HG03060 (cell line): ENCODE data around the gene TMEM51.

ENCODE experiments used
- ATAC-seq: cut with Tn5 transposase; IDR thresholded peaks from one replicate; pipeline ENCODE4 v1.9.1; 2021; ENCODE audit warnings: low read depth, moderate number of reproducible peaks; ENCODE audit not compliant: unreplicated experiment

TMEM51 gene

DNA sequence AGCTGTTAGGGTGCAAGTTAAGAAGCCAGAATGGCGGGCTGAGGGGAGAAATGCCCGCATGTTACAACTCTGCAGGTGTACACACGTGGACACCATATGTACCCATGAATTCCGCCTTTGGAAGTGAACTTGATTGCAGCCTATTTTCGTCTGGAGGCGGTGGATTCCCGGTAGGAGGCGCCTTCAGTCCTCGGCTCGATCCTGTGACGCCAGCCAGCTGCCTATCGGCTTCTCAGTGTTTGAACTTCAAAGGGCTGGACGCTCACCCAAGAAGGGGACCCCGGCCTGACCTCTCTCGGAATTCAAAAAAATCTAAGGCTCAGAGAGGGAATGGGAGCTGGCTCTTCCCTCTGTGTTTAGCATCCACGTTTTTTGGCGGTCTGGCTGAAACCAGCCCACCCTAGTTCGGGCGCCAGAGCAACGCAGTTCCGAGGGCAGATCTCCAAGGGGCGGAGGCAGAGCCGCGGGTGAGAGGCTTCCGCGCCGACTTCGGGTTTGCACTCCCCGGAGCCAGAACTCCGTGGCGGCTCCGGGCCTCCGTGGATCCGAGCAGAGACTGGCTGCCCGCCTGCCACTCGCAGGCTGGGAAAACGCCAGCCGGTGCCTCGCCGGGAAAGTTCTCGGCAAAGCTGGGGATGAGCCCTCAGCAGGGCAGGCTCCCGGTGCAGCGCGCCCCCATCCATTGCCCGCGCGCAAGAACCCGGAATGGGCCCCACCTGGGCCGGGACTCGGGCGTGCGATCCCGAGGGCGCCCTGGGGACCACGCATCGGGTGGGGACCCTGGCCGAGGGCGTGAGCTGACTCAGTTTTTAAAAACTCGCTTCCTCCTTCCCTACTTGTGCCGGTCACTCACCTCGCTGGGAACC is 996 bp upstream of the TMEM51 start:
- ATAC-seq = no peak

- ATAC-seq = no peak
Measured at GRCh38 chr1:15153842-15154479, 414 bp downstream of the TMEM51 start.

DNA sequence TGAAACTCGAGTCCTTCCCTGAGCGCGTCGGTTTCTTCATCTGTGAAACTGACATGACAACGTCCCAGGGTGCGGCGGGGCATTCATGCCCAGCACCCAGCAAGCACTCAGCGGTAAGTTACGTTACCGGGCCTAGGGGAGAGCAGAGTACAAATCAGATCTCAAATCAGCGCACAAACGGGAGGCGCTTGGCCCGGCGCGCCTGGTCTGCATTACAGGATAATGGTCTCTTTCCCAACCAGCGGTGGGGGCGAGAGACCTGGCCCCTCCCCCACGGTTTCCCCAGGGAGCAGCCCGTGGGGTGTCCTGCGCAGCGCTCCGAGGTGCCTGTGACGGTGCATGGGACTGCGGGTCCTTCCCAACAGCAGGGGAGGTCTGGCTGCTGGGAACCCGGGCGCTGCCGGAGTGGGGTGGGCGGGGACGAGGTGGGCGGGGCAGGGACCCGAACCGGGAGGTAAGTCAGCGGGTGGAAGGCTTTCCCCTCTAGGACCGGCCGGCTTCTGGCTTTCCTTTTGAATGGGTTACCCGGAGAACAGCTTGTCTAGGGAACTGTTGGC is 1.0 kb downstream of the TMEM51 start:
- no peak for ATAC-seq

DNA sequence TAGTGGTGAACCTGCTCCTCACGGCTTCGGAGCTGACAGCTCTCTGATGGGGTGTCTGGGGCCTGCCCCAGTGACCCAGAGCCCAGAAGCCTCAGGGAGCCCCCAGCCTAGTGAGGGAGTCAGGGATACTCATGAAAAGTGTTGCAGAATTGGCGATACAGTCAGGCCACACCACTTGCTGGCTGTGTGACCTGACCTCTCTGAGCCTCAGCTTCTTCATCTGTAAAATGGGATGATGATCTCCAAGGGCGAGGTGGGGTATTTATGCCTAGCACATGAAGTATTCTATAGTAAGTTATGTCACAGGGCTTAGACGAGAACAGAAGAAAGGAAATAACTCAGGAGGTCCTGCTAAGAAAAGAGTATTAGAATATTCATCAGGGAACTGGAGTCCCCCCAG is 1.6 kb downstream of the TMEM51 start:
- no peak for ATAC-seq

DNA sequence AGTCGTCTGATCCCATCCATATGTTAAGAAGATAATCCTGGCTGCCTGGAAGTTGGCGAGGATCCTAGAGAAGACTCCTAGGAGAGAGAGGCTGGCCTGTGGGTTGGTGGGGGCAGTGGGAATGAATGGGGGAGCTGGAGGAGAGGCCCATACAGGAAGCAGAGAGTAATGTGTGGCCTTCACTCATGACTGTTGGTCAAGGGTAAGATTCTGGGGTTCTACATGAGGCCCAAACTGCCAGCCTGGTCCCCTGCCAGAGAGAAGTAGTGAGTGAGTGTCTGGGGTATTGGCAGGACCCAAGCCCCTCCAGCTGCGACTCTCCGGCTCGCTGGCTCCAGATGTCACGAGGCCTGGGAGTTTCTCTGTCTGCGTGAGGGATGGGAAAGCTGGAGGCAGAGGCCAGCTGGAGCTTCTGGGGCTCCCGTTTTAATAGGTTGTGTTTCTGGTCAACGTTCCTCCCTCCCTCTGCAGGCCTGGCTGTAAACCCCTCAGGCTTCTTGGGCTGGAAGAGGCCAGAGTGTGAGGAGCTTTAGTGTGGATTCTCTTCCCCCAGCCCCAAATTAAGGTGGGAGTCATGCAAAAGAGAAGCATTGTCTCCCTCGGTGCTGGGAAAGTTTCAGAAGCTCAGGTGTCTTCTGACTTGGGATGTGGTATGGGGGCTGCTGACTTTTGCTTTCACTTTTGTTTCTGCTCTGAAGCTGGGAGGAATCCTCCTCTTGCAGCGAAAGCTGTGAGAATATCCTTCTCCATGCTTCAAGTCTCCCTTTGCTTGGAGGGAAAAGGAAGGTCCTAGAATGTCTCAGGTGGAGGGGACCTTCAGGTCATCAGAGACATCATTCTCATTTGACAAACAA is 2.6 kb downstream of the TMEM51 start:
- no peak for ATAC-seq

GRCh38 chr1:15156807-15157380 is 3.3 kb downstream of the TMEM51 start:
- ATAC-seq = no peak

DNA sequence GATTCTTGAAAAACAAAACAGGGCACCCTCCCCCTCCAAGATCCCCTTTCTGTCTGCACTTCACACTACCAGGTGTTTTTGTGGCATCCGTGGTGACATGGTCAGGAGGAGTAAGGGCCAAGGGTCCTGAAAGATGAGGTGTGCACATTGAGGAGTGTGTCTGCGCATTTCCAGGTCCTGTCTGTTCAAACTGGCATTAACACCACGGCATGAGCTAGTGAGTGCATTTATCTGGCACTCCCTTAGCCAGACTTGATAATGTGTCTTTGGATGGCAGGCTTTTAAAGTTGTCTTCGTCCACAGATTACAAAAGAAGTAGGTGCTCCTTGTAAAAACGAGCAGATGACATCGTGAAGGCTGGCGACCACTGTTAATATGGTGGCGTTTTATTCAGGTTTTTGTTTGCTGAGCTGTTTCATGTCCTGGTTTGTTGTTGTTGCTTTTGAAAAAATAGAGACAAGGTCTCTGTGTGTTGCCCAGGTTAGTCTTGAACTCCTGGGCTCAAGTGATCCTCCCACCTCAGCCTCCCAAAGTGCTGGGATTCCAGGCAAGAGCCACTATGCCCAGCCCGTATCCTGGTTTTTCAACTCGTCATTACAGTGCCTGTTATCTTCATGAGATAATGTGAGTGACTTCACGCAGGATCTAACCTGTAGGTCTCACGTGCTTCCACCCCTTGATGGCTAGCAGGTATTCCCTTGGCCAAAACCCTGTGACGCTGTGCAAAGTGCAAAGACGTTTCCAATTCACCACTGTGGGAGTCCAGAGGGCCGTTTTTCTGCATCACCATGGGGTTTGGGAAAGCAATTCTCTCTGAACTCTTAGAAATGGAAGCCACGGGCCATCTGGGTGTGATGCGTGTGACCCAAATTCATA is 4.2 kb downstream of the TMEM51 start:
- ATAC-seq = no peak

DNA sequence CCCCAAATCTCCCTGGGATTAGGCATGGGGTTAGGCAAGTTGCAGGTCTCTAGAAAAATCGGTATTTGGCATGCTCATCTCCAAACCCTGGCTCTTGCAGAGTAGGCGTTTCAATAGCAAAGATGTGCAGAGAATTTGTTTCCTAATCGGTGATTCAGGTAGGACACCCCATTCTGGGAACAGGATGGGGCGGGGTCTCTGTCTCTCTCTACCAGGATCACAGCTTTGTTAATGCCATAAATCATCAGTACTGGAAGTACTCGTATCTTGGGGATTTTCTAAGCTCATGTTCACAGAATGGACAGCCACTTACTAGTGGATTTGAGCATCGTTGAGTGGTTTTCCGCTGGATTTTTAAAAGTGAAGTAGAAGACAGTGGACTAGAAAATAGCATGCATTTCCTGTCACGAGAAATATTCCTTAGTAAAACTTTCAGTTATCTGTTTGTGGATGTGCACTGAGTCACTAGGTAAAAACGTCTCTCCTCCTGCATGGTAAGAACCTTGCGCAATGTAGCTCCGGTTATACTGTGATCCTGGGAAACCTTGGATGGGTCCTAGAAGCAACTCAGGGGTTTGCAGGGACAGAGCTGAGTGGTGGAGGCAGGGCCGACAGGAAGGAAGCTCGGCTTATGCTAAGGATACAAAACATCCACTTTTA is 5.1 kb downstream of the TMEM51 start:
- ATAC-seq = no peak

DNA sequence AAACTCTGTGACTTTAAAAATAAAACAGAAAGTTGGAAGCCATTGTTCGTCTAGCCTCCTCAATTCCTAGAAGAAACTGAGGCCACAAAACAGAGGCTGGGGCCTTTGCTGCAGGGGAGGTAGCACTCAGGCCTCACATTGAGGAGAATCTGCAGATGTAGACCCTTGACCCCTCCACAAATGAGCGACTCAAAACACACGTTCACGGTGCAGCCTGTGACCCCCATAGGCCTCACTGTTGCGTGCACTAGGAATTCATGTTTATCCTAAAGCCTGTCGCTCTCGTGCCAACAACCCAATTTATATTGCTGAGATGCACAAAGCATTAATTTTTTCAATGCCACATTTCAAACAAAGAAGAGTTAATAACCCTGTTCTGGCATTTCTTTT is 5.6 kb downstream of the TMEM51 start:
- no peak for ATAC-seq

- ATAC-seq = no peak
Measured at GRCh38 chr1:15160626-15161025, 7.1 kb downstream of the TMEM51 start.

- no peak for ATAC-seq
Measured at GRCh38 chr1:15167386-15167785, 13.8 kb downstream of the TMEM51 start.

- ATAC-seq = no peak
Measured at GRCh38 chr1:15168479-15168878, 14.9 kb downstream of the TMEM51 start.

GRCh38 chr1:15170071-15170470 is 16.5 kb downstream of the TMEM51 start:
- no peak for ATAC-seq

GRCh38 chr1:15171271-15171908 is 17.8 kb downstream of the TMEM51 start:
- ATAC-seq = no peak

- no peak for ATAC-seq
Measured at GRCh38 chr1:15172405-15173259, 19.1 kb downstream of the TMEM51 start.

DNA sequence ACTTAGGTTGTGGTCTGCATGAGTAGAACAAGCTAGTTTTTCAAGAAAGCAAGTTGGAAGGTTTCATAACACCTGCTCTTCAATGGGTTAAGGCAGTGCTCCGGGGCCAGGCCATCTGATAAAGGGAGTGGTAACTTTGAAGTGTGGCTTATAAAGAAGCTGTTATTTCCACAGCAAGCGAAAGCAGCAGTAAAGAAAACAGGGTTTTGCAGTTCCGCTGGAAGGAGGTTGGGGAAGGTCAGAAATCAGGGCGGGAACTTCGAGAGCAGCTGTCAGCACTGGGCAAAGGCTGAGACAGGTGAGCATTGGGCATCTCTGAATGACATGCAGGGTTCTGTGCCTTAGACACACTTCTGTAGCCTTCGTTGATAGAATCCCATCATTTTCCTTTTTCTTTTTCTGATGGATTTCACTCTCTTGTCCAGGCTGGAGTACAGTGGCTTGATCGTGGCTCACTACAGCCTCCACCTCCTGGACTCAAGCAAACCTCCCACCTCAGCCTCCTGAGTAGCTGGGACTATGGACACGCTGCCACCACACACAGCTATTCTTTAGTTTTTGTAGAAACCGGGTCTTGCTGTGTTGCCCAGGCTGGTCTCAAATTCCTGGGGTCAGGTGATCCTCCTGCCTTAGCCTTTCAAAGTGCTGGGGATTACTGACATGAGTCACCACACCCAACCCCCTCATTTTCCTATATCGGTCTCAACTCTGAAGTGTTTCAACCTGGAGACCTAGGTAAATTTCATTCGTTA is 20.5 kb downstream of the TMEM51 start:
- ATAC-seq = no peak

DNA sequence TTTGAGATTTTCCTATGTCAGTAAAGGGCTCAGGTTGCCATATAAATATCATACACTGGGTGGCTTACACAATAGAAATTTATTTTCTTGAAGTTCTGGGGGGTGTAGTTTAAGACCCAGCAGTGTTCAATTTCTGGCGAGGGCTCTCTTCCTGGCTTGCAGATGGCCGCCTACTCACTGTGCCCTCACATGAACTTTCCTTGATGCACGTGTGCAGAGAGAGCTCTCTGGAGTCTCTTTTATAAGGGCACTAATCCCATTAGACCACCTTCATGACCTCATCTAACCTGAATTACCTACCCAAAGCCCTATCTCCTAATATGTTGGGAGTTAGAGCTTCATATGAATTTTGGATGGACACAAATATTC is 21.1 kb downstream of the TMEM51 start:
- no peak for ATAC-seq
